Measurements from ENCODE around the gene EGFL6. TPM values are rescaled to one million over a fixed set of nuclear protein-coding genes. Genes with fewer than 3 reads are reported as not detected.

The EGFL6 gene
- total and polyA plus RNA-seq, 2 experiments from 2014 or later, result 0.12 TPM; not detected in 1

DNA sequence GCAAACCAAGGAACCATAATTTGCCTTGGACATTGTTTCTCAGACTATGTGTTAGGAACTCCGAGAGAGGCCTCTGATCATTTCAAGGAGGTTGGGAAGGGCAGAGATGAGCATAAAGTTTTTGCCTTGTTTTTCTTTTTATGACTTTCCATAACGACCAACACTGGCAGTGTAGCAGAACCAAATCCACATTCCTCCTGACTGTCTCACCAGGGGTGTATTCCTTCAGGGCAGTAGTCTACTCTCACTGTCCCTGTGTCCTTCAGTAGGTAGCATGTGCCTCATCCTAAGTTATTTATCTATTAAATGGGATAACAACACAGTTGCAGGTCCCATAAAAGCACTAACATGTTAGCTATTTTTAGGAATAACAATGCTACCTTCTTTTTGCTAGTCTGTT, 20.8 kb downstream of the EGFL6 start:
- no peak for DNase-seq (ENCODE audit: low read depth in 1 of 2, low spot score in 1 of 2)
- H3K9me3 ChIP-seq (ENCODE audit: low read depth), result no peaks in the 10 kb centered on the region

DNA sequence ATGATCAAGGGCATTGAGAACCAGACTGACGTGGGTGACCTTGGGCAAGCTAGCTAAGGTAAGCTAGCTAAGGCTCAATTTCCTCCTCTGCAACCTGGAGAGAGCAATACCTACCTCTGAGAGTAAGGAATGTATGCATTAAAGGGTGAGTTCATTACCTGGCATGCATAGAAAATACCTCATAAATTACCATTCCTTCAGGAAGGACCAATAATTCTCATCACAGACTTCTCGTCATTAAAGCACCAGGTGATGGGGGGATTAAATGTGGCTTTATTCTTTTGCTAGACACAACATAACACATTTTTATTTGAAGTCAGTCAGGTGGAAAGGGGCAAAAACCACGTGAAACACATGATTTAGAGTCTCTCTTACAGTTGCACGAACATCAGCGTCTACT, 21.5 kb downstream of the EGFL6 start:
- no peak overlapping the region for H3K4me3 ChIP-seq
- H3K27ac ChIP-seq, result no peak overlapping the region
- no peaks in the 10 kb centered on the region for H3K9me3 ChIP-seq (ENCODE audit: low read depth)
- no peaks in the 10 kb centered on the region for H3K27me3 ChIP-seq
- H3K4me1 ChIP-seq (ENCODE audit: low read depth), result no peaks in the 10 kb centered on the region
- no peak for DNase-seq (ENCODE audit: low read depth in 1 of 2, low spot score in 1 of 2)
- no peaks in the 10 kb centered on the region for H3K36me3 ChIP-seq
- no peak for TF ChIP-seq CTCF (IDR thresholded peaks at IDR 0.05; ENCODE audit: low read depth, low read length)

More for the DNA sequence above, 20.8 kb downstream of the EGFL6 start:
- H3K4me1 ChIP-seq (ENCODE audit: low read depth), result no peaks in the 10 kb centered on the region
- H3K4me3 ChIP-seq, result no peak overlapping the region
- H3K36me3 ChIP-seq, result no peaks in the 10 kb centered on the region
- no peak overlapping the region for H3K27ac ChIP-seq
- H3K27me3 ChIP-seq, result no peaks in the 10 kb centered on the region
- no peak for TF ChIP-seq CTCF (IDR thresholded peaks at IDR 0.05; ENCODE audit: low read depth, low read length)

DNA sequence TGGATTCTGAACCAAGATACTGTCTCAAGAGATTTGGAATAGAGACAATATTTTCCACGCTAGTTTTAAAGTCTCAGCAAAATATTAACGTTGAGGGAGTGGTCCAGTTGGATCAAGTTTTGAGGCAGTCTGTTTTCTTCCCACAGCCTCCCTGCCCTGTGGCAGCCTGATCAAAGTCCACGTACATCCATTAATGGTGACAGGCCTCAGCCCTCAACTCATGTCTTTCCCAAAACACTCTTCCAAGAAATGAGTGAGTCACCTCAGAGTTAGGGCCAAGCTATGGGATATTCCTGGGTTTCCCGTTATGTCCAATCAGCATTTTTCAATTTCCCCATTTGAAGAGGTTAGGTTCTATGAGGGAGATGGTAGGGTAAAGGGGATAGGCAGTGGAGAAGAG, 28.5 kb downstream of the EGFL6 start:
- Histone ChIP-seq H3K9me3 (ENCODE audit: low read depth) (no peaks in the 10 kb centered on the region), H3K27me3 (no peaks in the 10 kb centered on the region), H3K27ac (no peak overlapping the region), H3K36me3 (no peaks in the 10 kb centered on the region), H3K4me3 (no peak overlapping the region), H3K4me1 (ENCODE audit: low read depth) (no peaks in the 10 kb centered on the region)
- TF ChIP-seq CTCF (IDR thresholded peaks at IDR 0.05; ENCODE audit: low read depth, low read length), result no peak
- DNase-seq (ENCODE audit: low read depth in 1 of 2, low spot score in 1 of 2), result peak in 1 of 2 donors; percentile 53

DNA sequence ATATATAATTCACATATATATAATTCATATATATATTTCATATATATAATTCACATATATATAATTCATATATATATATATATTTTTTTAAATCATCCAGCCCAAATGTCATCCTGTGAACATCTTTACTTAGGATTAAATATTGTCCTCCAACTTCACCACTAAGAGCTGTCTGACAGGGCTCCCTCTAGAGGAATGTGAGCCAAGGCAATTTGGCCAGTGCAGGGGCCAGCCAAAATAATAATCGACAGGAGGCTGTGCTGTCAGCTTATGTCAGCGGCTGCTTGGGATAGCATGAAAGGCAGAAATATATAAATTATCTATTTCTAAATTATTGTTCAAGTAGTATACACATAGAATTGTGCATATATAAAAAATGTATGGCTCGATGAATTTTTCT, 29.5 kb downstream of the EGFL6 start:
- Histone ChIP-seq H3K27ac (no peak overlapping the region), H3K27me3 (no peaks in the 10 kb centered on the region), H3K4me3 (no peak overlapping the region), H3K36me3 (no peaks in the 10 kb centered on the region), H3K4me1 (ENCODE audit: low read depth) (no peaks in the 10 kb centered on the region), H3K9me3 (ENCODE audit: low read depth) (no peaks in the 10 kb centered on the region)
- peak; percentile 25 for TF ChIP-seq CTCF (IDR thresholded peaks at IDR 0.05; ENCODE audit: low read depth, low read length)
- peak in 1 of 2 donors; percentile 6 for DNase-seq (ENCODE audit: low read depth in 1 of 2, low spot score in 1 of 2)

DNA sequence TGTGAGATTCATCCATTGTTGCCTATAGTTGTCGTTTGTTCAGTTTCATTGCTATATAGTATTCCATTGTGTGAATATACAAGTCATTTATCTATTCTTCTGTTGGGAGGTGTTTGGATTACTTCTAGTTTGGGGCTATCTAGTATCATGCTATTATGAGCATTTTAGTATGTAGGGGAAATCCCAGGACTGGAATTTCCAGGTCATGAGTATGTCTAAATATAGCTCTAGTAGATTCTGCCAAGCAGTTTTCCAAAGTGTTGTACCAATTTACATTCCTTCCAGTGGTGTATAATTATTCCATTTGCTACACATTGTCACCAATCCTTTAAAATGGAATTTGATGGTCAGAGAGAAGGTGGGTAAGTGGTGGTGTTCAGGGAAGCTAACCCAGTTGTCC, 30.1 kb downstream of the EGFL6 start:
- no peaks in the 10 kb centered on the region for H3K4me1 ChIP-seq (ENCODE audit: low read depth)
- no peak for TF ChIP-seq CTCF (IDR thresholded peaks at IDR 0.05; ENCODE audit: low read depth, low read length)
- H3K4me3 ChIP-seq, result no peak overlapping the region
- no peak overlapping the region for H3K27ac ChIP-seq
- no peaks in the 10 kb centered on the region for H3K36me3 ChIP-seq
- peak in 1 of 2 donors; percentile 23 for DNase-seq (ENCODE audit: low read depth in 1 of 2, low spot score in 1 of 2)
- no peaks in the 10 kb centered on the region for H3K27me3 ChIP-seq
- H3K9me3 ChIP-seq (ENCODE audit: low read depth), result no peaks in the 10 kb centered on the region

DNA sequence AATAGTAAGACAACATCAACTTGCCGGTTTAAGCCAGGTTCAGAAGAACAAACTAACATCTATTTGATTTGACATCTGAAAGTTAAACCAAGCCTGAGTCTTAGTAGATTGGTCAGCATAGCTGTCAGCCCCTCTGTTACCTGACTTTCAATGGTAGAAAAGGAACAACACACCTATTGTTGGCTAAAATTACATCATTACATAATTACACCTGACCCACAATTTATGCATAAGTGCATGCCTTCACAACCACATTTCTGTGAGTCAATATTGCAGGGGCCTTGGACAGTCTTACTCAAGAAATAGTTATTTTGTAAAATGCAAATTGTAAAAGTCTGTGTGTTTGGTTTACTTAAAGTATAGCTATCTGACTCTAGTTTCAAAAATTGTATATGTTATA, 36.2 kb downstream of the EGFL6 start:
- TF ChIP-seq CTCF (IDR thresholded peaks at IDR 0.05; ENCODE audit: low read depth, low read length), result no peak
- Histone ChIP-seq H3K4me3 (no peak overlapping the region), H3K27me3 (no peaks in the 10 kb centered on the region), H3K4me1 (ENCODE audit: low read depth) (no peaks in the 10 kb centered on the region), H3K9me3 (ENCODE audit: low read depth) (no peaks in the 10 kb centered on the region), H3K27ac (no peak overlapping the region), H3K36me3 (no peaks in the 10 kb centered on the region)
- no peak for DNase-seq (ENCODE audit: low read depth in 1 of 2, low spot score in 1 of 2)
